Panc1 (cell line): ENCODE results near the gene MEIS1.

ENCODE experiments used
- CTCF ChIP-seq: fragments of 450-650 bp; IDR thresholded peaks from 2 replicates; pipeline ENCODE4 v1.5.1; 2017; ENCODE audit warnings: mild to moderate bottlenecking
- POLR2AphosphoS5 ChIP-seq: IDR thresholded peaks from 2 replicates; pipeline ENCODE4 v1.6.1; 2012; ENCODE audit warnings: mild to moderate bottlenecking, low read depth, low read length, moderate library complexity
- REST ChIP-seq, 2 experiments: IDR thresholded peaks; 2 replicates each; pipeline ENCODE4 v1.6.1; 2011 to 2012; ENCODE audit warnings: low read depth in 2 of 2, control low read depth in 1 of 2, low read length in 1 of 2, mild to moderate bottlenecking in 1 of 2, moderate library complexity in 1 of 2; ENCODE audit not compliant: insufficient read depth in 1 of 2
- SIN3A ChIP-seq: IDR thresholded peaks from 2 replicates; pipeline ENCODE4 v1.6.1; 2012; ENCODE audit warnings: low read depth, mild to moderate bottlenecking, low read length, moderate library complexity, borderline replicate concordance; ENCODE audit not compliant: insufficient read depth
- TCF7L2 ChIP-seq: IDR thresholded peaks from 2 replicates; pipeline ENCODE4 v1.6.1; 2011; ENCODE audit warnings: mild to moderate bottlenecking, low read depth, low read length, inconsistent platforms

- TF ChIP-seq TCF7L2 (no peak), CTCF (no peak), POLR2AphosphoS5 (no peak), REST (IDR thresholded peaks at IDR 0.05; ENCODE audit: insufficient read depth in 1 of 2, low read depth in 2 of 2, low read length in 1 of 2) (no peak), SIN3A (no peak)
Observed at GRCh38 chr2:66526180-66526579, 91.3 kb downstream of the MEIS1 start.
